ENCODE data around the gene CHCHD3. TPM values are rescaled to one million over a fixed set of nuclear protein-coding genes. Genes with fewer than 3 reads are reported as not detected.

CHCHD3 gene
- total and polyA plus RNA-seq, 4 donors = 20.1 to 78.0 (median 46.9) TPM

DNA sequence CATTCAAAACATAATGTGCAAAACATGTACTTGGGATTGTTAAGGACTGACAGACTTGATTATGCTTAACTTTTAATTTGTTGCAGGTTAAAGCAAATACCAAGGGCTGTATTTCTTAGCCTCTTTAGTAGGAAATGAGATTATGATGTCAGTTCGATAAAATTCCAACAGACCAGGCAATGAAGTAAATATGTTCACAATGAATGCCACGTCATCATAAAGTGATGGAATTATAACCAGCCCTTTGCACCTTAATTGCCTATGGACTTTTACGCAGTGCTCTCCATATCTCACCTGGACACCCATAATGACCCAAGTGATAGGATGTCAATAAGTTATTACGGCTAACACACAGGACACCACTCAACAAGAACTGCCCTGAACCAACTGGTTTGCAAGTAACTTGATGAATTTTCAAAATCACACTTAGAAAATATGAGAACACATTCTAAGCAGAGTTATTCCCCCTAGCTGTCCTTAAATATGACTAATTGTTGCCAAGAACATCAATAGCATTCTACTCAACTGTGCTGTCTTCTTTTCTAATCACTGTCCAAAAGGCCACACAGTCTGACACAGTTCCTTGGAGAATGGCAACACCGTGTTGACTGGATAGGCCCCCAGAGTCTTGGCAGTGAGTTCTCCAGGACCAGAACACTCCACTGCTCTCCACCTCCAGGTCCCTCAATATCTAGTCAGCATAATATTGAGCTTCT, 115.0 kb downstream of the CHCHD3 start:
- DNase-seq (no peak), ATAC-seq (ENCODE audit: insufficient read depth, low FRiP score) (no peak)
- Histone ChIP-seq H3K4me3 (no peak overlapping the region), H3K9ac (ENCODE audit: insufficient read depth in 1 of 2, low read length in 2 of 2) (no peak overlapping the region), H3K27me3 (ENCODE audit: control insufficient read depth in 3 of 3, insufficient read depth in 3 of 3, low read length in 2 of 3) (no peaks in the 10 kb centered on the region), H3K4me1 (ENCODE audit: control insufficient read depth in 5 of 5, insufficient read depth in 5 of 5, low read length in 5 of 5) (peaks cover 0 to 6% (median 0%) of the 10 kb centered on the region in 5 donors), H3K36me3 (ENCODE audit: control insufficient read depth in 4 of 4, insufficient read depth in 4 of 4, low read length in 4 of 4) (no peaks in the 10 kb centered on the region), H3K27ac (ENCODE audit: low read depth in 1 of 2, low read length in 1 of 2) (no peak overlapping the region), H3K9me3 (ENCODE audit: control insufficient read depth in 4 of 4, insufficient read depth in 3 of 4, low read length in 3 of 4) (no peaks in the 10 kb centered on the region)
- TF ChIP-seq, protein P1, sequence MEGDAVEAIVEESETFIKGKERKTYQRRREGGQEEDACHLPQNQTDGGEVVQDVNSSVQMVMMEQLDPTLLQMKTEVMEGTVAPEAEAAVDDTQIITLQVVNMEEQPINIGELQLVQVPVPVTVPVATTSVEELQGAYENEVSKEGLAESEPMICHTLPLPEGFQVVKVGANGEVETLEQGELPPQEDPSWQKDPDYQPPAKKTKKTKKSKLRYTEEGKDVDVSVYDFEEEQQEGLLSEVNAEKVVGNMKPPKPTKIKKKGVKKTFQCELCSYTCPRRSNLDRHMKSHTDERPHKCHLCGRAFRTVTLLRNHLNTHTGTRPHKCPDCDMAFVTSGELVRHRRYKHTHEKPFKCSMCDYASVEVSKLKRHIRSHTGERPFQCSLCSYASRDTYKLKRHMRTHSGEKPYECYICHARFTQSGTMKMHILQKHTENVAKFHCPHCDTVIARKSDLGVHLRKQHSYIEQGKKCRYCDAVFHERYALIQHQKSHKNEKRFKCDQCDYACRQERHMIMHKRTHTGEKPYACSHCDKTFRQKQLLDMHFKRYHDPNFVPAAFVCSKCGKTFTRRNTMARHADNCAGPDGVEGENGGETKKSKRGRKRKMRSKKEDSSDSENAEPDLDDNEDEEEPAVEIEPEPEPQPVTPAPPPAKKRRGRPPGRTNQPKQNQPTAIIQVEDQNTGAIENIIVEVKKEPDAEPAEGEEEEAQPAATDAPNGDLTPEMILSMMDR (IDR thresholded peaks at IDR 0.05; ENCODE audit: control extremely low read depth, extremely low read depth) = no peak
- 93 to 96% methylated on average over 5 of the region's 5 CpGs for WGBS, 2 donors

DNA sequence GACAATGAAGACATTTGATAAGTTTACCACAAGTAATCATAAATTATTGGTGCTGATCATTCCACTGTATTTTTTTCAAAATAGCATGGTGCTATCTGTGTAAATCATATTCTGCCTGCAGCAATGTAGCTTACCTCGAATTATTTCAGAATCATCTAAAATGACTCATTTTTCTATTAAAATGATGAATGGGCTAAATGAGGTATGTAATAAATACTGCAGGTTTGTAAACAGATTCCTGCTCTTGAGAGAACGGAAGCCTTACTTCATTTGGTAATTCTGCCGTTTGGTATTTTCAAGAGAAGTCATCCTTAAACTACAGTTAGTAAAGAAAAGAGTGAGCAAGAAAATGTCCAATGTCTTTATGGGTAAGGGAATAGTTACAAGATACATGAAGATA, 115.9 kb downstream of the CHCHD3 start:
- no peak for ATAC-seq (ENCODE audit: insufficient read depth, low FRiP score)
- 90 to 91% methylated on average over 3 of the region's 3 CpGs for WGBS, 2 donors

DNA sequence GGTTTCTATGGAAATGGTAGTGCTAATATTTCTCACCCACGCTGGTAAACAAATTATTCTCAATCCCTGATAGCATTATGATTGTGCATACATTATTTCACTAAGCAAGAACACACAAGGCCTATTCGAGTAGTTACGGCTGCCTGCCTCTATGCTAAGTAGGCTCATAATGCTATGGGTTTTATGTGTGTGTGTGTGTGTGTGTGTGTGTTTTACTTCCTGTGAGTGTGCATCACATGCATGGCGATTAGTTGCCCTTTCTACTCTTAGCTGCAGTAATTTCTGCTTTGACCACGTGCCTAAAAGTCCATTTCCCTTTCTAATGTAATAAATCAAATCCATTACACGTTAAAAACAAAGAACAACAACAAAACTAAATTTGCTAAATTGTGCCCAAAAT, 117.0 kb downstream of the CHCHD3 start:
- DNase-seq (no peak), ATAC-seq (ENCODE audit: insufficient read depth, low FRiP score) (no peak)
- no peak overlapping the region for H3K27ac ChIP-seq (ENCODE audit: low read depth in 1 of 2, low read length in 1 of 2)
- H3K27me3 ChIP-seq (ENCODE audit: control insufficient read depth in 3 of 3, insufficient read depth in 3 of 3, low read length in 2 of 3) = no peaks in the 10 kb centered on the region
- WGBS, 2 donors = 59 to 72% methylated on average over 6 of the region's 6 CpGs
- no peak overlapping the region for H3K4me3 ChIP-seq
- no peaks in the 10 kb centered on the region for H3K9me3 ChIP-seq (ENCODE audit: control insufficient read depth in 4 of 4, insufficient read depth in 3 of 4, low read length in 3 of 4)
- TF ChIP-seq, protein P1 (IDR thresholded peaks at IDR 0.05; ENCODE audit: control extremely low read depth, extremely low read depth) = no peak
- H3K4me1 ChIP-seq (ENCODE audit: control insufficient read depth in 5 of 5, insufficient read depth in 5 of 5, low read length in 5 of 5) = peaks cover 0 to 6% (median 0%) of the 10 kb centered on the region in 5 donors
- H3K9ac ChIP-seq (ENCODE audit: insufficient read depth in 1 of 2, low read length in 2 of 2) = no peak overlapping the region
- no peaks in the 10 kb centered on the region for H3K36me3 ChIP-seq (ENCODE audit: control insufficient read depth in 4 of 4, insufficient read depth in 4 of 4, low read length in 4 of 4)

More for the DNA sequence above, 115.9 kb downstream of the CHCHD3 start:
- H3K9ac ChIP-seq (ENCODE audit: insufficient read depth in 1 of 2, low read length in 2 of 2) = no peak overlapping the region
- TF ChIP-seq, protein P1 (IDR thresholded peaks at IDR 0.05; ENCODE audit: control extremely low read depth, extremely low read depth) = no peak
- H3K4me1 ChIP-seq (ENCODE audit: control insufficient read depth in 5 of 5, insufficient read depth in 5 of 5, low read length in 5 of 5) = peaks cover 0 to 6% (median 0%) of the 10 kb centered on the region in 5 donors
- H3K27me3 ChIP-seq (ENCODE audit: control insufficient read depth in 3 of 3, insufficient read depth in 3 of 3, low read length in 2 of 3) = no peaks in the 10 kb centered on the region
- H3K9me3 ChIP-seq (ENCODE audit: control insufficient read depth in 4 of 4, insufficient read depth in 3 of 4, low read length in 3 of 4) = no peaks in the 10 kb centered on the region
- H3K4me3 ChIP-seq = no peak overlapping the region
- no peaks in the 10 kb centered on the region for H3K36me3 ChIP-seq (ENCODE audit: control insufficient read depth in 4 of 4, insufficient read depth in 4 of 4, low read length in 4 of 4)
- H3K27ac ChIP-seq (ENCODE audit: low read depth in 1 of 2, low read length in 1 of 2) = no peak overlapping the region
- no peak for DNase-seq

Measured in lung (tissue), 12 donors.